ENCODE data around the gene SMG9. TPM values are rescaled to one million over a fixed set of nuclear protein-coding genes. Genes with fewer than 3 reads are reported as not detected.

Gene SMG9
- polyA plus RNA-seq, 5 donors, result 49.8 to 70.9 (median 54.0) TPM

- DNase-seq, result no peak
Observed at GRCh38 chr19:43726736-43727592, 27.8 kb downstream of the SMG9 start.

- no peak for DNase-seq
Observed at GRCh38 chr19:43725468-43725867, 29.3 kb downstream of the SMG9 start.

- DNase-seq, result no peak
Observed at GRCh38 chr19:43724896-43725295, 29.9 kb downstream of the SMG9 start.

- no peak for DNase-seq
Observed at GRCh38 chr19:43723588-43723987, 31.2 kb downstream of the SMG9 start.

GRCh38 chr19:43721469-43722048 is 33.2 kb downstream of the SMG9 start:
- DNase-seq, result no peak

DNA sequence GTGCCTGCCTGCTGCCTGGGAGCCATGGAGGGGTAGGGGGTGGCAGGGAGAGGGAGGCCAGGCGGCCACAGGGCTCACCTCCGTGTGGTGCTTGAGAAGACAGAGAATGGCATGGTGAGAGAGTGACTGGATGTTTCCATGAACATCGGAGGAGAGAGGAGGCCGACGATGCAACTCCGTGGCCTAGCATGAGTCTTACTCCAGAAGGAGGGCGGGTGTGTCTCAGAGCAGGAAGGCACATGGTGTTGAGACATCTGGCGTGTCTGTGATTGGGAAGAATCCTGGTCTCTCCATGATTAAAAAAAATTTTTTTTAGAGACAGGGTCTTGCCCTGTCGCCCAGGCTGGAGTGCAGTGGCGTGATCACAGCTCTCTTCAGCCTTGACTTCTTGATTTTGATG is 33.8 kb downstream of the SMG9 start:
- DNase-seq, result no peak

GRCh38 chr19:43719918-43720317 is 34.8 kb downstream of the SMG9 start:
- DNase-seq, result no peak

GRCh38 chr19:43719378-43719868 is 35.3 kb downstream of the SMG9 start:
- DNase-seq, result no peak

DNA sequence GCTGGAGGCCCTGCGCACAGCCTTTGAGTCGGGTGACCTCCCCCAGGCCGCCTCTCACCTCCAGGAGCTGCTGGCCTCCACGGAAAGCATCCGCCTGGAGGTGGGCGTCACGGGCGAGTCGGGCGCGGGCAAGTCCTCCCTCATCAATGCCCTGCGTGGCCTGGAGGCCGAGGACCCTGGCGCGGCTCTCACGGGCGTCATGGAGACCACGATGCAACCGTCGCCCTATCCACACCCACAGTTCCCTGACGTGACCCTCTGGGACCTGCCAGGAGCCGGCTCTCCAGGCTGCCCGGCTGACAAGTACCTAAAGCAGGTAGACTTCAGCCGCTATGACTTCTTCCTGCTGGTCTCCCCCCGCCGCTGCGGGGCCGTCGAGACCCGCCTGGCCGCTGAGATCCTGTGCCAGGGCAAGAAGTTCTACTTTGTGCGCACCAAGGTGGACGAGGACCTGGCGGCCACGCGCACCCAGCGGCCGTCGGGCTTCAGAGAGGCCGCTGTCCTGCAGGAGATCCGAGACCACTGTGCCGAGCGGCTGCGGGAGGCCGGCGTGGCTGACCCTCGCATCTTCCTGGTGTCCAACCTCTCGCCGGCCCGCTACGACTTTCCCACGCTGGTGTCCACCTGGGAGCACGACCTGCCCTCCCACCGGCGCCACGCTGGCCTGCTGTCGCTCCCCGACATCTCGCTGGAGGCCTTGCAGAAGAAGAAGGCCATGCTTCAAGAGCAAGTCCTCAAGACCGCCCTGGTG is 36.0 kb downstream of the SMG9 start:
- no peak for DNase-seq

DNA sequence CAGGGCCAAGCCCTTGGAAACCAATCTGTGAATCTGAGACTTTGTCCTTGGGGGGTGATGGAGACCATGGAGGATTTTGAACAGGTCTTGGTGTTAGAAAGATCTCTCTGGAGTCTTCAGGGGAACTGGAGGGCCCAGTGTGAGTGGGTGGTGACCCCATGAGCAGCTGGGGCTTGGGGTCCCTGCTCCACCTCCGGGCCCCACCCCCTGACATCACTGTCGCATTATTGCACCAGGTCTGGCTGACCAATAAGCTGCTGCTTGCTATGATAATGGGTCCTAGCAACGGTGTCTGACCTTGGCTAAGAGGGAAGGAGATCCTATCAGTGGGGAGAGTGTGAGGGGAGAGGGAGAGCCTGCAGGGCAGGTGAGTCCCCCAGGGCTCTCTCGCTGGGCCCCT is 39.0 kb downstream of the SMG9 start, which contains the start of gene IRGC:
TSS of gene IRGC (plus strand) at position 301 of the 400 bp plus-strand sequence. CDS start 2,483 bp downstream, outside the sequence.
- no peak for DNase-seq

DNA sequence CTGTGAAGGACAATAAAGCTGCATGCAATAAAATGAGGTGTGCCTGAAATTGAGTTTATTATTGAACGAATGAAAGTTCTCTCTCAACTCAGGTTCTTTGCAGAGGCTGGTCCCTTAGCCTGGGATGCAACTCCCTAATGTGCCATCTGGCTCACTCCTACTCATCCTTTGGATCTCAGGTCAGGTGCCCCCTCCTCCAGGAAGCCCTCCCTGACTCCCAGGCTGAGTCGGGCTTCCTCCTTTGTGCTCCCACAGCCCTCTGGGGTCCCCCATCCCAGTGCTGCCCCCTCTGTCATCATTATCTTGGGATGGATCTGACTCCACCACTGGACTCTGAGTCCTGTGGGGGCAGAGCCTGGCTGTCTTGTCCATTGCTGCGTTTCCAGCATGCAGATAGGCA is 41.6 kb downstream of the SMG9 start:
- DNase-seq, result no peak

GRCh38 chr19:43711751-43712355 is 42.9 kb downstream of the SMG9 start:
- DNase-seq, result no peak

GRCh38 chr19:43708716-43709115 is 46.0 kb downstream of the SMG9 start:
- no peak for DNase-seq

- no peak for DNase-seq
Observed at GRCh38 chr19:43707158-43707712, 47.5 kb downstream of the SMG9 start.

GRCh38 chr19:43705729-43706128 is 49.0 kb downstream of the SMG9 start:
- no peak for DNase-seq

GRCh38 chr19:43704002-43704705 is 50.6 kb downstream of the SMG9 start:
- no peak for DNase-seq

DNA sequence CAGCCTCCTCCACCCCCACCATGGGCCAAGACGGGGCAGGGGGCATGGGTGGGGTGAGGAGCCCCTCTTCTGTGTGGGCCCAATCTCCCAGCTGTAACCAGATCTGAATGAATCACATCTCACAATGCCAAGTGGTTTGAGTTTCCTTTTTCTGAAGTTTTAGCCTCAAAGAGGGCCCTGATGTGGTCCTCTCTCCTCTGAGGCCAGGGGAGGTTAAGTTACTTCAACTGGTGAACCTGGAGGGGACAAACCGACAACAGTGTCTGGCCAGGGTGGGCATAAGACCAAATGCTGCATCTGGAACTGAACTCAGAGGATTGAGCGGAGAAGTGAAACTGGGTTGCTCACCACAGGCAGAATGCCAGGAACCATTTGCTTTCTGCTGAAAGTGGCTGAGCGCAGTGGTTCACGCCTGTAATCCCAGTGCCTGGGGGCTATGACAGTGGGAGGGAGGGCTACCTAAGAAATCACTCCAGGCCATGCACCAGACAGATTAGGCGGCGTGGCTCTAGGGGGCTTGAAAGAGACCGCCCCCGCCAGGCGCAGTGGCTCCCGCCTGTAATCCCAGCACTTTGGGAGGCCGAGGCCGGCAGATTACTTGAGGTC is 54.3 kb downstream of the SMG9 start:
- peak; percentile 48 to 50 for DNase-seq

DNA sequence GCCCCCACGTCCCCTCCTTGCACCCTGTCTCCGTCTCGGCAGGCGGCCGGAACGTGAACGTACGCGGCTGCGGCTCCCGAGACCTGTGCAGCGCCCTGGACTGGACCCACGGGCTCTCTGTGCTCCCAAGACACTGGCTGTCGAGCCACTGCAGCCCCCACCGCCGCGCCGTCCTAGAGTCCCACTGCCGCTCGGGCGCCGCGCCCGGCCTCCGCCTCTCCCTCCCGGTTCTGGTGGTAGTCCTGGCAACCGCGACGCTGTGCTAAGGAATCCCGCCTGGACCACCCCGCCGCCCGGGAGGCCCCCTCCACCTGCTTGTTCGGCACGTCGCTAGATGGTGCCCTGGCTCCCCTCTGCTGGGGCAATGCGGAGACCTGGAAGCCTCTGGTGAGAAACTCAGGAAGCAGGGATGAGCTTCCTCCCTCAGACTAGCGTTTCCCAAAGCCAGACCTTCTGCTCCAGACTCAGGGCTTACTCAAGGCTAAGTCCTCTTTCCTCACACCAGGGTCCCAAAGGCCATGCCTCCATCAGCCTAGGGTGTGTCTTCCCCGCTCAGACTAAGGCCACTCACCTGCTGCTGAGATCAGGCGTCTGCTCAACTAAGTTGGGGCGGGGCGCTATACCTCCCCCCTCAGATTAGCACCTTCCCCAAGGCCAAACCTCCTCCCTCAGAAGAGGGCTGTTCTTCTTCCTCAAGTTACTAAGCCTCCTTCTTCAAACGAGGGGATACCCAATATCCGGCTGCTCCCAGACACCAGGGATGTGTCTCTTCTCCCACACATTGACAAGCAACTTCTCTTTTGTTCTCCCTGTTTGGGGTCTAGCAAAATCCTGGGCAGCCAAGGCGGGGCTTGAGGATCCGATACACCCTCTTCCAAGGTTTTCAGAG is 55.0 kb downstream of the SMG9 start:
- peak; percentile 33 to 39 for DNase-seq

DNA sequence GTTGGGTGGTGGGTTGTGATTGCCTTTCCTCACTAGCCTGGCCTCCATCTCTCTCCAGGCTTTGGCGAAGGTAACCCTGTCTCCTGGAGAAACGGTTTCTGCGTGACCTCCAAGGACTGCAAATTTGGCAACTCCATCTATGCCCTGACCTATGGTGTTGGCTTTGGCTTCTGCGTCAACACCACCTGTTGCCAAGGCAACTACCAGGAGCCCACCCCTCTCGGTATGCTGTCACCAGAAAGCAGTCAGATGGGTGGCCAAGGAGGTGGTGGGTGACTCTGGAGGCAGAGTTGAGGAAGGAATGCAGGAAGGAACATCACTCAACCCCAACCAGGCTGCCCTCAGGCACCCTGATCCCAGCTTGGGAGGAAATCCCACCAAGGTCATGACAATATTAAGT is 57.5 kb downstream of the SMG9 start:
- no peak for DNase-seq
